Neural progenitor cell (in vitro differentiated cells): ENCODE measurements around the gene ZNF469.

Experiments used
- EZH2phosphoT487 ChIP-seq: fragments of 200-600 bp; sonication (generic); IDR thresholded peaks from 2 replicates; pipeline ENCODE4 v1.6.1; 2017; ENCODE audit warnings: antibody characterized with exemption
- TF ChIP-seq, protein P1 (sequence below): fragments of 200-600 bp; sonication (generic); IDR thresholded peaks from 2 replicates; pipeline ENCODE4 v1.5.1; 2017; ENCODE audit warnings: antibody characterized with exemption, mild to moderate bottlenecking

DNA sequence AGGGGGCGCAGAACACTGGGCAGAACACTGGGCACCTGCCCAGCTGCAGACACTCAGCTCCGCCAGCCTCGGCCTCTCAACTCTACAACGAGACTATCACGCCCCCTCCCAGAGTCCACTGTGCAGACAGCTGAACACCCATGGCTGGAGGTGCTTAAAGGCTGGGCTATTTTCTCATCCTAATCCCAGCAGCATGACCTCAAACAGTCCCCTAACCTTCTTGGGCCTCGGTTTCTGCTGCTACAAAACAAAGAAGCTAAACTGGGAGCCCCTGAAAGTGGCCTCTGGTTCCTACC lies 27.7 kb upstream of the ZNF469 start:
- TF ChIP-seq, protein P1, sequence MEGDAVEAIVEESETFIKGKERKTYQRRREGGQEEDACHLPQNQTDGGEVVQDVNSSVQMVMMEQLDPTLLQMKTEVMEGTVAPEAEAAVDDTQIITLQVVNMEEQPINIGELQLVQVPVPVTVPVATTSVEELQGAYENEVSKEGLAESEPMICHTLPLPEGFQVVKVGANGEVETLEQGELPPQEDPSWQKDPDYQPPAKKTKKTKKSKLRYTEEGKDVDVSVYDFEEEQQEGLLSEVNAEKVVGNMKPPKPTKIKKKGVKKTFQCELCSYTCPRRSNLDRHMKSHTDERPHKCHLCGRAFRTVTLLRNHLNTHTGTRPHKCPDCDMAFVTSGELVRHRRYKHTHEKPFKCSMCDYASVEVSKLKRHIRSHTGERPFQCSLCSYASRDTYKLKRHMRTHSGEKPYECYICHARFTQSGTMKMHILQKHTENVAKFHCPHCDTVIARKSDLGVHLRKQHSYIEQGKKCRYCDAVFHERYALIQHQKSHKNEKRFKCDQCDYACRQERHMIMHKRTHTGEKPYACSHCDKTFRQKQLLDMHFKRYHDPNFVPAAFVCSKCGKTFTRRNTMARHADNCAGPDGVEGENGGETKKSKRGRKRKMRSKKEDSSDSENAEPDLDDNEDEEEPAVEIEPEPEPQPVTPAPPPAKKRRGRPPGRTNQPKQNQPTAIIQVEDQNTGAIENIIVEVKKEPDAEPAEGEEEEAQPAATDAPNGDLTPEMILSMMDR: no peak
- TF ChIP-seq EZH2phosphoT487: no peak
